Aorta (tissue), 5 donors: ENCODE measurements around the gene CD300LF. TPM values are rescaled to one million over a fixed set of nuclear protein-coding genes. Genes with fewer than 3 reads are reported as not detected.

Source experiments
- ATAC-seq: fragments of 200-7000 bp; cut with Tn5 transposase; one replicate; pipeline ENCODE4 v1.9.1; 2022; ENCODE audit warnings: moderate library complexity; ENCODE audit not compliant: low FRiP score
- DNase-seq, 2 donors: peaks; one replicate each; pipeline ENCODE4 v3.0.0-alpha.2; 2020
- H3K27ac ChIP-seq, 2 donors: one replicate each; pipeline ENCODE4 v1.5.1; 2013; ENCODE audit warnings: low read length in 2 of 2, mild to moderate bottlenecking in 2 of 2, moderate library complexity in 2 of 2, control low read depth in 1 of 2, inconsistent platforms in 1 of 2, low read depth in 1 of 2
- H3K27me3 ChIP-seq, 2 donors: one replicate each; pipeline ENCODE4 v1.6.1; 2013; ENCODE audit warnings: control low read depth in 1 of 2, low read length in 1 of 2, mild to moderate bottlenecking in 1 of 2, moderate library complexity in 1 of 2; ENCODE audit not compliant: insufficient read depth in 2 of 2, control insufficient read depth in 1 of 2
- H3K36me3 ChIP-seq, 2 donors: one replicate each; pipeline ENCODE4 v1.6.1; 2013; ENCODE audit warnings: control low read depth in 1 of 2, low read length in 1 of 2, mild to moderate bottlenecking in 1 of 2; ENCODE audit not compliant: insufficient read depth in 2 of 2, control insufficient read depth in 1 of 2
- H3K4me1 ChIP-seq, 2 donors: one replicate each; pipeline ENCODE4 v1.6.1; 2013; ENCODE audit warnings: low read length in 2 of 2, control low read depth in 1 of 2, mild to moderate bottlenecking in 1 of 2, moderate library complexity in 1 of 2; ENCODE audit not compliant: insufficient read depth in 2 of 2, control insufficient read depth in 1 of 2
- H3K4me3 ChIP-seq, 2 donors: one replicate each; pipeline ENCODE4 v1.5.1; 2013; ENCODE audit warnings: low read length in 2 of 2, control low read depth in 1 of 2, mild to moderate bottlenecking in 1 of 2
- H3K9me3 ChIP-seq: one replicate; pipeline ENCODE4 v1.6.1; 2013; ENCODE audit warnings: mild to moderate bottlenecking, low read length; ENCODE audit not compliant: control insufficient read depth
- WGBS, 2 donors: extraction: QIAGEN DNeasy Blood & Tissue Kit; methylation state at CpG; one replicate each; pipeline ENCODE4 v1.1.7; 2013; 5-methylcytosine and 5-hydroxymethylcytosine counted together
- intact Hi-C, 2 donors: fragments of 100-400 bp; cut with DNase I; formaldehyde crosslinking; loops; one replicate each; pipeline versions ENCODE4 v1.14.2 to v1.15.0; 2022
- polyA plus RNA-seq, 2 donors: library from polyadenylated mRNA; stranded (reverse); fragments of 200-250 nt; gene quantifications; one replicate each; pipeline ENCODE4 v1.2.3, GENCODE V29; 2013
- total RNA-seq, 2 donors: library from RNA; stranded (reverse); fragmentation: NEBNext Ultra II Directional; extraction: Animal tissue kit (Norgen Biotek cat#: 25700); gene quantifications; one replicate each; pipeline ENCODE4 v1.2.1, GENCODE V29; 2021
- donor health status: healthy with polysubstance abuse.
- donor health status: Bipolar disorder and iron deficiency.
- donor health status: DM: no; HTN: no; CAD: no.
- donor health status: DM: no; HTN: no; CAD: no.
- donor health status: DM: yes; HTN: yes; CAD: no.

The CD300LF gene
- total and polyA plus RNA-seq, 4 donors, result 0.61 to 2.2 (median 1.6) TPM

GRCh38 chr17:74711058-74711824 is 1.5 kb downstream of the CD300LF start:
- WGBS, 2 donors, result 61 to 68% methylated on average over 12 of the region's 12 CpGs
- no peaks in the 10 kb centered on the region for H3K27me3 ChIP-seq
- intact Hi-C loops, result no loop called here

GRCh38 chr17:74704544-74704943 is 8.2 kb downstream of the CD300LF start:
- Histone ChIP-seq H3K27ac (no peak overlapping the region), H3K4me1 (no peaks in the 10 kb centered on the region), H3K36me3 (no peaks in the 10 kb centered on the region), H3K4me3 (no peak overlapping the region), H3K9me3 (no peaks in the 10 kb centered on the region), H3K27me3 (no peaks in the 10 kb centered on the region)
- no peak for DNase-seq
- whole genome bisulfite sequencing, 2 donors, result 67 to 77% methylated on average over 8 of the region's 8 CpGs
- intact Hi-C loops, result no loop called here
- ATAC-seq, result no peak

More at GRCh38 chr17:74711058-74711824, 1.5 kb downstream of the CD300LF start:
- Histone ChIP-seq H3K27ac (no peak overlapping the region), H3K4me3 (no peak overlapping the region), H3K36me3 (no peaks in the 10 kb centered on the region), H3K4me1 (no peaks in the 10 kb centered on the region), H3K9me3 (no peaks in the 10 kb centered on the region)
- DNase-seq (no peak), ATAC-seq (no peak)

GRCh38 chr17:74703311-74703710 is 9.4 kb downstream of the CD300LF start:
- Histone ChIP-seq H3K4me3 (no peak overlapping the region), H3K4me1 (no peaks in the 10 kb centered on the region), H3K9me3 (no peaks in the 10 kb centered on the region), H3K36me3 (no peaks in the 10 kb centered on the region), H3K27ac (no peak overlapping the region), H3K27me3 (no peaks in the 10 kb centered on the region)
- no peak for ATAC-seq
- 54 to 60% methylated on average over 2 of the region's 2 CpGs for WGBS, 2 donors
- intact Hi-C loops, result no loop called here
- DNase-seq, result no peak

- H3K4me3 ChIP-seq, result no peak overlapping the region
- no peak for DNase-seq
Measured at GRCh38 chr17:74702116-74702871, 10.4 kb downstream of the CD300LF start.

GRCh38 chr17:74699236-74699635 is 13.5 kb downstream of the CD300LF start:
- Histone ChIP-seq H3K9me3 (no peaks in the 10 kb centered on the region), H3K4me1 (no peaks in the 10 kb centered on the region), H3K27ac (no peak overlapping the region), H3K4me3 (no peak overlapping the region), H3K27me3 (no peaks in the 10 kb centered on the region), H3K36me3 (no peaks in the 10 kb centered on the region)
- DNase-seq, result no peak
- intact Hi-C loops, result no loop called here
- ATAC-seq, result no peak
- WGBS, 2 donors, result 77 to 79% methylated on average over 9 of the region's 9 CpGs

More at GRCh38 chr17:74702116-74702871, 10.4 kb downstream of the CD300LF start:
- Histone ChIP-seq H3K9me3 (no peaks in the 10 kb centered on the region), H3K27ac (no peak overlapping the region), H3K36me3 (no peaks in the 10 kb centered on the region), H3K4me1 (no peaks in the 10 kb centered on the region), H3K27me3 (no peaks in the 10 kb centered on the region)
- intact Hi-C loops, result no loop called here
- ATAC-seq, result no peak
- WGBS, 2 donors, result 69 to 71% methylated on average over 9 of the region's 9 CpGs

- Histone ChIP-seq H3K36me3 (no peaks in the 10 kb centered on the region), H3K9me3 (no peaks in the 10 kb centered on the region), H3K27me3 (no peaks in the 10 kb centered on the region), H3K27ac (no peak overlapping the region), H3K4me3 (no peak overlapping the region), H3K4me1 (no peaks in the 10 kb centered on the region)
- DNase-seq, result no peak
- intact Hi-C loops, result no loop called here
- no peak for ATAC-seq
- WGBS, 2 donors, result 86 to 90% methylated on average over 6 to 7 of the region's 7 CpGs
Measured at GRCh38 chr17:74698069-74698468, 14.7 kb downstream of the CD300LF start.

GRCh38 chr17:74697515-74697914 is 15.2 kb downstream of the CD300LF start:
- no peak for ATAC-seq
- WGBS, 2 donors, result 68 to 69% methylated on average over 2 of the region's 2 CpGs
- no peak for DNase-seq
- Histone ChIP-seq H3K9me3 (no peaks in the 10 kb centered on the region), H3K4me3 (no peak overlapping the region), H3K27ac (no peak overlapping the region), H3K27me3 (no peaks in the 10 kb centered on the region), H3K36me3 (no peaks in the 10 kb centered on the region), H3K4me1 (no peaks in the 10 kb centered on the region)
- intact Hi-C loops, result no loop called here

GRCh38 chr17:74695629-74696028 is 17.1 kb downstream of the CD300LF start:
- no peak overlapping the region for H3K4me3 ChIP-seq
- H3K9me3 ChIP-seq, result no peaks in the 10 kb centered on the region
- H3K27me3 ChIP-seq, result no peaks in the 10 kb centered on the region
- 79 to 85% methylated on average over 11 of the region's 11 CpGs for WGBS, 2 donors
- no peaks in the 10 kb centered on the region for H3K36me3 ChIP-seq
- ATAC-seq, result no peak
- intact Hi-C loops, result no loop called here
- no peak for DNase-seq
- no peaks in the 10 kb centered on the region for H3K4me1 ChIP-seq
- H3K27ac ChIP-seq, result no peak overlapping the region

GRCh38 chr17:74694081-74694480 is 18.6 kb downstream of the CD300LF start:
- Histone ChIP-seq H3K4me1 (no peaks in the 10 kb centered on the region), H3K9me3 (no peaks in the 10 kb centered on the region), H3K27me3 (no peaks in the 10 kb centered on the region), H3K4me3 (no peak overlapping the region), H3K36me3 (no peaks in the 10 kb centered on the region), H3K27ac (no peak overlapping the region)
- ATAC-seq (no peak), DNase-seq (no peak)
- intact Hi-C loops, result no loop called here
- 78 to 85% methylated on average over 4 of the region's 4 CpGs for WGBS, 2 donors
